Activated gamma-delta T cell treated with Interleukin-2 at 50 U/mL for 16 hours (primary cell): ENCODE data around the gene TAS2R50.

ENCODE experiments used
- DNase-seq: peaks from one replicate; pipeline ENCODE4 v3.0.0-alpha.2; 2020

Gene TAS2R50

DNA sequence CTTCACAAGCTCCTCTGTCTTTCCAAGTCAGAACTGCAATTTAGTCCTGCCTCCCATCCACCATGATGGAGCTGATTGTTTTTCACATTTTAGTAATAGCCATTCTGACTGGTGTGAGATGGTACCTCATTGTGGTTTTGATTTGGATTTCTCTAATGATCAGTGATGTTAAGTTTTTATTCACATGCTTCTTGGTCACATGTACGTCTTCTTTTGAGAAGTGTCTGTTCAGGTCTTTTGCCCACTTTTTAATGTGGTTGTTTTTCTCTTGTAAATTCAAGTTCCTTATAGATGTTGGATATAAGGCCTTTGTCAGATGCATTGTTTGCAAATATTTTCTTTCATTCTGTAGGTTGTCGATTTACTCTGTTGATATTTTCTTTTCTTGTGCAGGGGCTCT, 43.5 kb downstream of the TAS2R50 start:
- DNase-seq, result no peak

DNA sequence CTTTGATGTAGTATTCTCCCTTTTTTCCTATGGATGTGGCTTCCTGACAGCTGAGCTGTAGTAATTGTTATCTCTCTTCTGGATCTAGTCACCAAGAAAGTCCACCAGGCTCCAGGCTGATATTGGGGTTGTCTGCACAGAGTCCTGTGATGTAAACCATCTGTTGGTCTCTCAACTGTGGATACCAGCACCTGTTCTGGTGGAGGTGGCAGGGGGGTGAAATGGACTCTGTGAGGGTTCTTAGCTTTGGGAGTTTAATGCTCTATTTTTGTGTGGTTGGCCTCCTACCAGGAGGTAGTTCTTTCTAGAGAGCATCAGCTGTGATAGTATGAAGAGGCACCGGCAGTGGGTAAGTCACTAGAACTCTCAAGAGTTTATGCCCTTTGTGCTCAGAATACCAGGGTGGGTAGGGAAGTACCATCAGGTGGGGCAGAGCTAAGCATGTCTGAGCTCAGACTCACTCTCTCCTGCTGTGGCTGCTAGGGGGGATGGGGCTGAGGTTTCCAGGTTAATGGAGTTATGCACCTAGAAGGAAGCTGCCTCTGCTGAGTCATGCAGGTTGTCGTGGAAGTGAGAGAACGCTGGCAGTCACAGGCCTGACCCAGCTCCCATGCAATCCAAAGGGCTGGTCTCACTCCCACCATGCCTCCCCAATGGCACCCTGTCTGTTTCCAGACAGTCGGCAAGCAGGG, 44.6 kb downstream of the TAS2R50 start:
- no peak for DNase-seq

DNA sequence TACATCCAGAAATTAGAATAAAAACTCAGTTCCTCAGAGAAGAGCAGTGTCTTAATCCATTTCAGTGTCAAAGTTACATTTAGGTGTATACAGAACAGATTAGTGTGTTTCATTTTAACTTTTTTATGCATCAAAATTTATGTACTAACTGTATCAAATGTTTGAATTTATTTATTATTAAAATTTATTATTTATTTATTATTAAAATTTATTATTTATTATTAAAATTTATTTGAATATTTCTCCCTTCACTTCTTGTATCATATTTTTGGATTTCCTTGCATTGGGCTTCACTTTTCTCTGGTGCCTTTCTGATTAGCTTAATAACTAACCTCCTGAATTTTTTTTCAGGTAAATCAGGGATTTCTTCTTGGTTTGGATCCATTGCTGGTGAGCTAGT, 45.3 kb downstream of the TAS2R50 start:
- DNase-seq, result no peak

DNA sequence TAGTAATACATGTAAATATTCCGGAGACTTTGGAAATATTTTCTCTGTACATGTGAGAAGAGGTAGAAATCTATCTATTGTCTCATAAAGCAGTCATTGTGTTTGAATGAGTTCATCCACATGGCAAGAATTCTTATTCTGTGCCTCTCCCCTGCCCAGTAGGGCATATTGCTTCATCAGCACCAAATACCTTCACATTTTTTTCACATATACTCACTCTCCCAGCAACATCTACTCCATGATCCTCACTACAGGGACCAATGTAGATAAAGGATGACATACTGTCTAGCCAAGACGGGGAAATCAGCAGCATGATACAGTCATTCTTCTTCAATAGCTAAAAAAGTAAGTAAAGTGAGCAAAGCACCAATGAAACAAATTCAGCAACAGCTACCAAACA, 46.3 kb downstream of the TAS2R50 start:
- DNase-seq, result no peak

DNA sequence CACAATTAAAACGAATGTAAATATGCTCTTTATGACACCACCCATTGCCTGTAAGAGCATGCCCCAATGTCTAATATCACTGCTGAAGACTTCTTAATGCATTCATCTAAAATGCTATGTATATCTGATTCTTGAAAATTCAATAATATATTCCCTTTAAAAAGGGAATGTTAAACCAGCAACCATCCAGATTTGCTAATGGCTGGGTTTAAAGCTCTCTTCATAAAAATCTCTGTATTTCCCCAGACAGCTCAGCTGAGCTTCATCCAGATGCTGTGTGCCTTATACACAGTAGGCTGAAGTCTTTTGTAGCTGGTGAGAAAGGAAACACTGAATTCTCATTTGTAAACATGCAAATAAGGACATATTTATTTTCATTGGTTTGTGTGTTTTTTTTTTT, 47.5 kb downstream of the TAS2R50 start, which contains the start of gene TAS2R14:
TAS2R14 (minus strand) TSS at position 101 of the 400 bp plus-strand sequence; CDS start at position 45, 56 bp downstream.
- DNase-seq, result no peak

DNA sequence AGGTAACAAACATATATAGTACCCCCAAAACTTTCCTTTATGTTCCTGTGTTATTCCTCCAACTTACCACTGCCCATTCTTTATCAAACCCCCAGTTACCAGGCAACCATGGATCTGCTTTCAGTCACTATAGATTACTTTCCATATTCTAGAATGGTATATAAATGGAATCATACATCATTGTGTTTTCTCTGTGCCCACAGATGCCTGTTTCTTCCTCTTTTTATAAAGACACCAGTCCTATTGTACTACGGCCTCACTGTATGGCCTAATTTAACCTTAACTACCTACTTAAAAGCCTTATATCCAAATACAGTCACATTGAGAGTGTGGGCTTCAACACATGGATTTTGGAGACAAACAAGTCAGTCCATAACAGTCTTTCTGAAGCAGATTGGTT, 50.2 kb downstream of the TAS2R50 start:
- DNase-seq, result no peak
